ENCODE measurements around the gene ZSWIM5. TPM values are rescaled to one million over a fixed set of nuclear protein-coding genes. Genes with fewer than 3 reads are reported as not detected.

ZSWIM5 gene
- total RNA-seq, 4 donors from 2014 or later, result 2.1 to 3.7 (median 2.5) TPM

DNA sequence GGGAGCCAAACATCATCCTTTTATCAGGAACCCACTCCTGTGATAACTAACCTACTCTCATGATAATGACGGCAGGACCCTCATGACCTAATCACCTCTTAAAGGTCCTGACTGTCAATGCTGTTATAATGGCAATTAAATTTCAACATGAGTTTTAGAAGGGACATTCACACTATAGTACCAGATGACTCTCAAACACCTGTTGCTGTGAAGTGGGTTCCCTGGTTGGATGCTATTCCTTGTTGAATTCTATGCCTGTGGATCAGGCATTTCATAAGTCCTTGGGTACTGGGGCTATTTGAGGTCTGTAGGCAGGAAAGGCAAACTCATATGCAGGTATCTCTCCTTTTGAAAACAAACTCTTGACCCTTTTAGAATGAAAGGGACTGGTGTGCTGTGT, 7.5 kb upstream of the ZSWIM5 start:
- WGBS, 2 donors, result 88 to 90% methylated on average over 1 of the region's 1 CpG
- Histone ChIP-seq H3K27me3 (no peaks in the 10 kb centered on the region), H3K27ac (no peak overlapping the region), H3K4me1 (no peaks in the 10 kb centered on the region), H3K4me3 (no peak overlapping the region), H3K36me3 (no peaks in the 10 kb centered on the region), H3K9me3 (no peaks in the 10 kb centered on the region)
- DNase-seq (ENCODE audit: low spot score in 2 of 2), result no peak
- no peak for TF ChIP-seq EP300 (IDR thresholded peaks at IDR 0.05)
- TF ChIP-seq, protein P1, sequence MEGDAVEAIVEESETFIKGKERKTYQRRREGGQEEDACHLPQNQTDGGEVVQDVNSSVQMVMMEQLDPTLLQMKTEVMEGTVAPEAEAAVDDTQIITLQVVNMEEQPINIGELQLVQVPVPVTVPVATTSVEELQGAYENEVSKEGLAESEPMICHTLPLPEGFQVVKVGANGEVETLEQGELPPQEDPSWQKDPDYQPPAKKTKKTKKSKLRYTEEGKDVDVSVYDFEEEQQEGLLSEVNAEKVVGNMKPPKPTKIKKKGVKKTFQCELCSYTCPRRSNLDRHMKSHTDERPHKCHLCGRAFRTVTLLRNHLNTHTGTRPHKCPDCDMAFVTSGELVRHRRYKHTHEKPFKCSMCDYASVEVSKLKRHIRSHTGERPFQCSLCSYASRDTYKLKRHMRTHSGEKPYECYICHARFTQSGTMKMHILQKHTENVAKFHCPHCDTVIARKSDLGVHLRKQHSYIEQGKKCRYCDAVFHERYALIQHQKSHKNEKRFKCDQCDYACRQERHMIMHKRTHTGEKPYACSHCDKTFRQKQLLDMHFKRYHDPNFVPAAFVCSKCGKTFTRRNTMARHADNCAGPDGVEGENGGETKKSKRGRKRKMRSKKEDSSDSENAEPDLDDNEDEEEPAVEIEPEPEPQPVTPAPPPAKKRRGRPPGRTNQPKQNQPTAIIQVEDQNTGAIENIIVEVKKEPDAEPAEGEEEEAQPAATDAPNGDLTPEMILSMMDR (IDR thresholded peaks at IDR 0.05), result no peak

DNA sequence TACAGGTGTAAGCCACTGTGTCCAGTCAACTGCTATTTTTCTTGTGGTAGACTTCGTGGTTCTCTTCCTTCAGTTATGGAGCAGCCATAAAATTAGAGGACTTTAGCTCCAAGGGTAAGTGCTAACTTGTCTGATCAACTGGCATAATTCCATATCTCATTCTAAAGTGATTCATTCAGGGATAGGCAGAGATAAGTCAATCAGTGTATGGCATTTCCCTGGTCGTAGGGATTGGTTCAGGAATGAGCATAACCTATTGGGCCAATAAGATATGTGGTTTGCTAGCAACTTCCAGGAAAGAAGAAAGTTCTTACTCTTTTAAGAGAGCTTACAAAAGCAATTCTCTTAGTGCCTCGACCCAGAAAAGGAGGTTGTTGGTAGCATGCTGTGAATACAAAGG, 4.7 kb upstream of the ZSWIM5 start:
- Histone ChIP-seq H3K27ac (no peak overlapping the region), H3K4me1 (peaks cover 0 to 7% (median 3%) of the 10 kb centered on the region in 4 donors), H3K27me3 (no peaks in the 10 kb centered on the region), H3K4me3 (no peak overlapping the region), H3K9me3 (no peaks in the 10 kb centered on the region), H3K36me3 (no peaks in the 10 kb centered on the region)
- DNase-seq (ENCODE audit: low spot score in 2 of 2), result no peak
- WGBS, 2 donors, result 73 to 80% methylated on average over 3 of the region's 3 CpGs
- TF ChIP-seq EP300 (IDR thresholded peaks at IDR 0.05), result no peak
- TF ChIP-seq, protein P1 (IDR thresholded peaks at IDR 0.05), result no peak
- TF ChIP-seq POLR2A (IDR thresholded peaks at IDR 0.05), result no peak

DNA sequence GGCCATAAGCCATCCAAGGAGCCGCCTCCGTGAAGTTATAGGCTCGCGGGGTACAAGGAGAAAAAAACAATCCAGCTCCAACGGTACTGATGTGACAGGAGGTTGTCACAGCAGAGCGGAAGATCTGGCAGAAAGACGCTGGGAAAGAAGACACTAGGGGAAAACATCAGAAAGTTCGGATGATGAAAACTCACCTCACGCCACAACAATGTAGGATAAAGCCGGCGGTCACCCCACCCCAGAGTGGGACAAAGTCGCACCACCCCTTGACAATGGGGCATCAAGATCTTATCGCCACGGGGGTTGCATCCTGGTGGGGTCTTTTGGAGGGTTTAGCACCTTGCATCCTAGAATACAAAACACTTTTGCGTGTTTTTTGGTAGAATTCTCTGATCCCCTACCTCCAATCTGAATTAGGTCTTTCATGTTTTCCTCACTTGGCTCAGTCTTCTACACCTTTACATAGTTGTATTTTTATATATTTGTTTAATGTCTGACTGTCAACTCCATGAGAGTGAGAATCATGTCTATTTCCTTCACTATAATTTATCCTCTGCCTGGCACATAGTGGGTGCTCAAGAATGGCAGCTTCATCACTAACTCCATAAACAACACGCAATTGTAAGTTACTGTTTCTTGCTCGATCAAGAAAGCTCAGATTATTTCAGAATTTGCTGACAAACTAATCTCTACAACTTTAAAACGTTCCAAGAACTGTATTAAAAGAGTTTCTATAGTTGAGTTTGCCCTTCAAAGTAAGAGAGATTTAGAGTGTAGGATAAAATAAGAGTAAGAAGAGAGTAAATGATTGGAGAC, 611 bp upstream of the ZSWIM5 start:
- H3K36me3 ChIP-seq, result no peaks in the 10 kb centered on the region
- H3K9me3 ChIP-seq, result no peaks in the 10 kb centered on the region
- H3K27me3 ChIP-seq, result no peaks in the 10 kb centered on the region
- TF ChIP-seq EP300 (IDR thresholded peaks at IDR 0.05) (no peak), POLR2A (IDR thresholded peaks at IDR 0.05) (no peak)
- TF ChIP-seq, protein P1 (IDR thresholded peaks at IDR 0.05), result no peak
- peaks cover 0 to 19% (median 5%) of the 10 kb centered on the region in 4 donors for H3K4me1 ChIP-seq
- peak overlapping the region; percentile 62 to 83 (median 69) for H3K4me3 ChIP-seq
- peak in 1 of 2 donors; percentile 6 for DNase-seq (ENCODE audit: low spot score in 2 of 2)
- peak overlapping the region; percentile 15 to 84 (median 81) for H3K27ac ChIP-seq
- WGBS, 2 donors, result 8 to 9% methylated on average over 18 of the region's 18 CpGs

DNA sequence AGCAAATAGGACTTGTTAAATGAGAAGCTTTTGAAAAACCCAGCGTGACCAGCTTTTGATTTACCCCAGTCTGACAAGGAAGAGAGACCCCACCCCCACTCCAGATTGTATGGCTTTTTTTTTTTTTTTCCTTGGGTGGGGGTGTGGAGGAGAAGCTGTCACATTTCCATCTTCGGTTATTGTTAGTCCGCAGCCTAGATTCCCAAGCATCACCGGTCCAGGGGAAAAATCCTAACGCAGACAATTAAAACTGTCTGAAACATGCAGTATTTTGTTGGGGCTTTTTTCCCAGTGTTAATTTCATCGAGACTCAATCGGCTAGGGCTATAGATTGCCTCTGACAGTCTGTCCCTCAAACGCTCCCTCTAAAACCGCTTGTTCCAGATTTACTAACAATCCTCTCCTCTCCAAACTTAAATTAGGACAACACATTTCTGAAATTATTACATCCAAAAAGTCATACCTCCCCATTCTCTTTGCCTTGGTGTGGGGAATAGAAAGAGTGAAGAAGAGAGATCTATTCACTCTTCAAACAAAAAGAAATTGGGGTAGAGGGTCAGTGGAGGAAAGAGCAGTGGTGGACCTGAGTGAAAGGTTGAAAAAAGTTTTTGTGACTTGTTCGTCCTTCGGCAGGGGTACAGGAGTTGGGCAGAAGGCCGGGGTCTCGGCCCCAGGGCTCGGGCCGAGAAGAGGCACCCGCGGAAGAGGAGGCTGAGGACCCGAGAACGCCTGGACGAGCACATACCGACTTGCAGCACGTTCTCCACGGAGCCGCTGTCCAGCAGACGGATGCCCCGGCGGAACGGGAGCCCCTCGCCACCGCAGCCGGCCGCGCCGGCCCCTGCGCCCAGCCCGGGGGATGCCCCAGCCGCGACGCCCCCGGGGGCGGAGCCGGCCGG, 1.1 kb downstream of the ZSWIM5 start:
- peak overlapping the region; percentile 34 to 83 (median 69) for H3K4me3 ChIP-seq
- no peaks in the 10 kb centered on the region for H3K9me3 ChIP-seq
- H3K27me3 ChIP-seq, result no peaks in the 10 kb centered on the region
- H3K4me1 ChIP-seq, result peaks cover 0 to 19% (median 5%) of the 10 kb centered on the region in 4 donors
- TF ChIP-seq EP300 (IDR thresholded peaks at IDR 0.05) (no peak), POLR2A (IDR thresholded peaks at IDR 0.05) (no peak)
- TF ChIP-seq, protein P1 (IDR thresholded peaks at IDR 0.05), result no peak
- H3K36me3 ChIP-seq, result no peaks in the 10 kb centered on the region
- DNase-seq (ENCODE audit: low spot score in 2 of 2), result peak in 1 of 2 donors; percentile 12
- WGBS, 2 donors, result 2% methylated on average over 20 to 25 of the region's 43 CpGs
- peak overlapping the region in 1 of 4 donors; percentile 84 for H3K27ac ChIP-seq

All from tibial nerve (tissue), 4 donors.